Adrenal gland (tissue), 5 donors: ENCODE measurements around the gene TPM2.

Source experiments
- CTCF ChIP-seq, 6 experiments: fragments of 450-650 bp in 4 of 6; fragments of 200-600 bp in 2 of 6; sonication (generic) in 1 of 6; IDR thresholded peaks; 1 replicate in 5 of 6; 2 replicates in 1 of 6; pipeline versions ENCODE4 v1.5.1 to v1.8.0; 2016 to 2021; ENCODE audit warnings: antibody characterized with exemption in 6 of 6, mild to moderate bottlenecking in 2 of 6, moderate library complexity in 1 of 6
- POLR2A ChIP-seq, 2 donors: fragments of 450-650 bp; IDR thresholded peaks; one replicate each; pipeline ENCODE4 v1.6.1; 2017; ENCODE audit warnings: antibody characterized with exemption in 2 of 2, mild to moderate bottlenecking in 2 of 2, moderate library complexity in 1 of 2
- donor health status: DM: no; HTN: no; CAD: no.

- TF ChIP-seq CTCF (IDR thresholded peaks at IDR 0.05) (no peak), POLR2A (IDR thresholded peaks at IDR 0.05) (no peak)
Observed at GRCh38 chr9:35639631-35640030, 50.1 kb downstream of the TPM2 start.
